HG03139 (cell line): ENCODE results near the gene PLEKHN1.

Source experiments
- ATAC-seq: cut with Tn5 transposase; IDR thresholded peaks from one replicate; pipeline ENCODE4 v1.9.1; 2021; ENCODE audit not compliant: unreplicated experiment

The PLEKHN1 gene

DNA sequence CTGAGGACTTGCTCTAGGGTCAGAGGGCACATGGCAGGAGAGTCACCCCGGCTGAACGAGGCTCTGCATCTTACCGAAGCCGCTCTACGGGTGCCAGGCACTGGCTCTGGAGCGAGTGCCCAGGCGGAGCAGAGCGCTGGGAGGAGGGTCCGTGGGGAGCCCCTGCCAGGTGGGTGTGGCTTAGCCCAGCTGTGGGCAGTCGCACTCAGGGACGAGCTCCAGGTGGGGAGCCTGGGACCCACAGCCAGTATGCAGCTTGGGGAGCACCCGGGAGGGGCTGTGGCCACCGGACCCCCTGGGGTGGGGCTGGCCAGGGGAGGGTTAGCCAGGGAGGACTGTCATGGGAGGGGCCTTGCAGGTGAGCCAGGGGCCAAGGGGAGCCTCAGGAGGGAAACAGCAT, 57.4 kb downstream of the PLEKHN1 start:
- ATAC-seq: no peak

DNA sequence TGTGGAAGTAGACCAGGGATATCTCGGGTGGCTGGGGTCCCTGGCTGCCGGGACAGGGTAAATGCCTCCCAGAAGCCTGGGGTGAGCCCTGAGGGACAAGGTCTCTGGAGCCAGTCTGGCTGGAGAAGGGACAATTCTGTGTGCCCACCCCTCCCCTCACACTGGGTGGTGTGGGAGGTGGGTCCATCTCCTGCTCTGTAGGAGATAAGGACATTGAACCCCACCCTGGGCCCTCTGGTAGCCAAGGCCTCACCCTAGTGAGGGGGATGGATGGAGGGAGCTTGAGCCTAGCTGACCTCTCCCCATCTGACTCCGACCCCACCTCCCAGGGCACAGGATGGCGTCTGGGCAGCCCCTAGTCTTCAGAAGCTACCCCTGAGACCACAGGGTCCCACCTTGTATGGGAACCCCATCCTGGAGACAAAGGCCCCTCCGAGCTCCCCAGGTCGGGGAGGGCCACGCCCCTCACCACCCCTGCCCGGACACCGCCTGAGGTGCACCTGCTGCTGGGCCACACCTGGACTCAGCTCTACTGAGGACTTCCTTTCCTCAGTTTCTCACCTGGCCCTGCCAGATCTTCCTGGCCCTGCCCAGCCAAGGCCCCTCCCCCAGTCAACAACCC, 58.0 kb downstream of the PLEKHN1 start:
- no peak for ATAC-seq

DNA sequence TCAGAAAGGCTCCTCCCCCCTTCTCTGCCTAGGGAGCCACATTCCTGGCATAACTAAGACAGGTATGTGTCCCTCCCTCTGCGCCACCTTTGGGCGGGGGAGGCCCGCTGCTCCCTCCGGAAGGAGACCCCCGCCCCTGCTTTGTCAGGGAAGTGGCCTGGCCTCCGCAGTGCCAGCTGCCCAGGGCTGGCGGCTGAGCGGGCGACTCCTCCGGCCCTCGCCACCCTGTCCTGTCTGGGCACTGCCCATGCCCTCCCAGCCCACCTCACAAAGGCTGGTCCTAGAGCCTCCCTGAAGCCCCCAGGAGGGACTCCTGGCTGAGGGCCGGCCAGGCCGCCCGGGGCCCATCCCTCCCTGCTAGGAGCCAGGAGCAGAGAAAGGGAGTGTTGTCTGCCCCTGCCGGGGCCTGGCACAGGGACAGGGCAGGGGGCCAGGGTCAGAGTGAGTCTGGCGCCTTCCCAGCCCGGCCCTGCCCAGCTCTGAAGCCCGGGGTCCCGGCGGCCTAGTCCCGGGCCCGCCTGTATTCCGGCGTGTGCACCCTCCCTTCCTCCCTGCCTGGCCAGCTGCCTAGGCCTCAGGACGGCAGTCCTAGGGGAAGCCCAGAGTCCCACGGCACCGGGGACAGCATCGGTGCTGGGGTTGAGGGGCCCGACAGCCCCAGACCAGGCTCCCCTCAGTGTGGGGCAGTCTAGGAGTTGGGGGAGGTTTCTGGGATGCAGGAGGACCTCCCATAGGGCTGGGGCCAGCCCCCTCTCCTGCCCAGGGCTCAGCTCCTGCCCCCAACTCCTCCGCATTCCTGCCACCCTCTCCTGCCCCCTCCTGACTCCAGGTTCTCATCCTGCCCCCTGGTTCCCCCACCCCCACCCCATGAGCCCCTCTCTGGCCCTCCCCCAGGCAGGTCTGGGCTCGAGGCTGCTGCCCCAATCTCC, 58.8 kb downstream of the PLEKHN1 start:
- no peak for ATAC-seq
